ENCODE results near the gene NDUFS1.
"Not testable (repeated sequence)": the region's sequence is repeated elsewhere in the genome, so short reads cannot be mapped to it uniquely, and the experiment has no call there.

The NDUFS1 gene

GRCh38 chr2:206160807-206161179, 1.5 kb upstream of the NDUFS1 start:
- DNase-seq = no peak

GRCh38 chr2:206160125-206160806, 1.0 kb upstream of the NDUFS1 start:
- peak; percentile 36 for DNase-seq

- no peak for DNase-seq
These were observed 490 bp downstream of the NDUFS1 start for GRCh38 chr2:206158563-206159345.

- DNase-seq = not testable (repeated sequence)
These were observed 2.2 kb downstream of the NDUFS1 start for GRCh38 chr2:206157014-206157413.

- no peak for DNase-seq
These were observed 5.0 kb downstream of the NDUFS1 start for GRCh38 chr2:206154197-206154596.

GRCh38 chr2:206150631-206151030, 8.6 kb downstream of the NDUFS1 start:
- DNase-seq = no peak

- no peak for DNase-seq
These were observed 9.1 kb downstream of the NDUFS1 start for GRCh38 chr2:206150168-206150567.

- no peak for DNase-seq
These were observed 9.9 kb downstream of the NDUFS1 start for GRCh38 chr2:206149330-206149729.

- no peak for DNase-seq
These were observed 13.6 kb downstream of the NDUFS1 start for GRCh38 chr2:206145665-206146064.

- no peak for DNase-seq
These were observed 14.9 kb downstream of the NDUFS1 start for GRCh38 chr2:206144383-206144782.

- no peak for DNase-seq
These were observed 15.8 kb downstream of the NDUFS1 start for GRCh38 chr2:206143451-206143850.

GRCh38 chr2:206127656-206128055, 31.6 kb downstream of the NDUFS1 start:
- DNase-seq = no peak

- DNase-seq = no peak
These were observed 33.3 kb downstream of the NDUFS1 start for GRCh38 chr2:206125901-206126300.

- not testable (repeated sequence) for DNase-seq
These were observed 36.7 kb downstream of the NDUFS1 start for GRCh38 chr2:206122569-206122968.

- no peak for DNase-seq
These were observed 43.0 kb downstream of the NDUFS1 start for GRCh38 chr2:206116278-206116677.

GRCh38 chr2:206115026-206115578, 44.1 kb downstream of the NDUFS1 start:
- DNase-seq = no peak

GRCh38 chr2:206112846-206113547, 46.2 kb downstream of the NDUFS1 start:
- DNase-seq = no peak

GRCh38 chr2:206112108-206112507, 47.1 kb downstream of the NDUFS1 start:
- no peak for DNase-seq

GRCh38 chr2:206108713-206109112, 50.5 kb downstream of the NDUFS1 start:
- DNase-seq = no peak

GRCh38 chr2:206105541-206105940, 53.7 kb downstream of the NDUFS1 start:
- DNase-seq = no peak

GRCh38 chr2:206105038-206105437, 54.2 kb downstream of the NDUFS1 start:
- no peak for DNase-seq

- DNase-seq = not testable (repeated sequence)
These were observed 60.4 kb downstream of the NDUFS1 start for GRCh38 chr2:206098872-206099271.

GRCh38 chr2:206098471-206098870, 60.8 kb downstream of the NDUFS1 start:
- no peak for DNase-seq

- DNase-seq = no peak
These were observed 62.4 kb downstream of the NDUFS1 start for GRCh38 chr2:206096876-206097275.
